Right ventricle myocardium superior (tissue), 1 donor: ENCODE measurements around the gene AKR1E2. TPM values are rescaled to one million over a fixed set of nuclear protein-coding genes. Genes with fewer than 3 reads are reported as not detected.

Experiments used
- ATAC-seq: fragments of 200-7000 bp; cut with Tn5 transposase; one replicate; pipeline ENCODE4 v1.9.1; 2020; ENCODE audit warnings: mild to moderate bottlenecking; ENCODE audit not compliant: poor library complexity
- DNase-seq: peaks from one replicate; pipeline ENCODE4 v3.0.0-alpha.2; 2020
- intact Hi-C: fragments of 100-400 bp; cut with DNase I; formaldehyde crosslinking; loops from one replicate; pipeline ENCODE4 v1.11.2; 2022
- total RNA-seq: library from RNA; stranded (reverse); fragmentation: NEBNext Ultra II Directional; extraction: Animal tissue kit (Norgen Biotek cat#: 25700); gene quantifications from one replicate; pipeline ENCODE4 v1.2.1, GENCODE V29; 2021
- donor health status: DM: no; HTN: yes; CAD: no; lungs with severe emphysema.

The AKR1E2 gene
- total RNA-seq, 1 donor from 2014 or later, result 5.1 TPM

DNA sequence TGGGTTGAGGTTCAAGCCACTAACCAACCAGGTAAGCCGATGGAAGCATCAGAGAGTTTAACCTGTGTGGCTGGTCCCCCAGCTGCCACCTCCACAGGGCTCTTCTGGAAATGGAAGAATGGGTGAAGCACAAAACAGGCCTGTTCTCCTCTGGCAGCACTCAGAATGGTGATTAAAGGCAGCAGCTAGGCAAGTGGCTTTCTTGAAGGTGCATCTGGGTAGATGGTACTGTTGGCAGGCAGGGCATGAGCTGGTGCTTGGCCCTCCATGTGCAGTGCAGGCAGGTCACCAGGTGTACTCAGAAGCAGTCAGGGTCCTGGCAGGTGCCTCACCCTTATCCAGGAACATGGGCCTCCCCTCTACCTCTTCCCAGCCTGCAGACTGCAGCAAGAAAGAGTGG, 11.5 kb downstream of the AKR1E2 start:
- intact Hi-C loops, result no loop called here
- ATAC-seq, result no peak
- DNase-seq, result no peak

DNA sequence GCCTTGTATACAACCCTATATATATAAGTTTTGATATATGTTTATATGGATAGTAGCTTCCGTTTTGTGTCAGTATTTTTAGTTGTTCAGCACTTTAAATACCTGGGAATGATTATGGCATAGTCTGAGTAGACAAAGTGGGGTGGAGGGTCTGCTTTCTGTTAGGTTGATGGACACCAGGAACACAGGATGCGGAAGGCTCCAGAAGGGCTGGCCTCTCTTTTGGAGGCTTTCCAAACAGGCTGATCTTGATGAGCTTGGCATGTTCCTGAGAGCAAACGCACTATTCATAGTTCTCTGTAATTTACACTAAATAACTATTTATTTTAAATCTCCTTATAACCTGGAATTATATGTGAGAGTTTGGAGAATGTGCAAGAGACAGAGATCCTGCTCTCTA, 12.7 kb downstream of the AKR1E2 start:
- intact Hi-C loops, result no loop called here
- no peak for ATAC-seq
- no peak for DNase-seq

- ATAC-seq (no peak), DNase-seq (no peak)
- intact Hi-C loops, result no loop called here
Observed at GRCh38 chr10:4839353-4839752, 13.3 kb downstream of the AKR1E2 start.

DNA sequence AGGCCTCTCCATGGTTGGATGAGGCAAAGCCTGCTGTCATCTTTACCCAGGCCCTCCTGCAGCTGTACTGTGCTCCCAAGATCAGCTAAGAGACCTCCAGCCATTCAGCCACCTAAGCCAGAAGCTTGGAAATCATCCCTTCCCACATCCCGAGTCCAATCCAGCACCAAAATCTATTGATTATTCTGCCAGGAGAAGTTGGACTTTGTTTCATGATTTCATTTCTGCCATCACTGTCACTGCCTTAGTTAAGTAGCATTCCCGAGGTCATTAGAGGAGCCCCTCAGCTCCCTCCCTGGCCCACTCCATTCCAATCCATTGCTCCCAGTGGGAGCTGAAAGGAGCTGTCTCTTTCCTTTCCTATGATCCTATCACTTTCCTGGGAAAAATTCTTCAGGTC, 14.1 kb downstream of the AKR1E2 start:
- no peak for ATAC-seq
- intact Hi-C loops, result no loop called here
- no peak for DNase-seq

DNA sequence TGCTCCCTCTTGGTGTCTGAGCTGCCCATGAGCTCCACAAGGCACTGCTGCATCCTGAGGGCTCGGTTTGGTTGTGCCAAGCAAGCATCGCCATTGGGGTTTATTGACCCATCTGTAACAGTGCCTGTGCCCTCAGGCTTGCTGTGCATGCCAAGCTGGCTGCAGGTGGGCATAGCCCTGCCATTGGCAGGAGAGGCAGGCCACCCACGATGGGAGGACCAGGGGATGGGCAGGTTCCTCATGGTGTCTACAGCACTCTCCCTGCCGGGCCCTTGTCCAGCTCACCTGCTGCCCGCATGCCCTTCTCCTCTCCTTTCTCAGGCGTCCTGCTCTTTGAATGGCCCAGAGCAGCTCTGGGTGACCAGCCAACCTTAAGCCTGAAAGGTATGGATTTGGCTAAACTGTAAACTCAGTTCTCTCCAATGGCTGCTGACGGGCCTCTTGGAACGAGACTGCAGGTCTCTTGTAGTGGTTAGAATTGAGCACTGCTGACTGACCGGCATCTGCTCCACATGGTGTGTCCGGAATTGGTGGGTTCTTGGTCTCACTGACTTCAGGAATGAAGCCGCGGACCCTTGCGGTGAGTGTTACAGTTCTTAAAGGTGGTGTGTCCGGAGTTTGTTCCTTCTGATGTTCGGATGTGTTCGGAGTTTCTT, 17.6 kb downstream of the AKR1E2 start:
- DNase-seq (no peak), ATAC-seq (no peak)
- intact Hi-C loops, result no loop called here

- intact Hi-C loops, result loop anchor here (5.0 kb wide), 2 partner anchors 137 to 437 kb away; no protein-coding TSS in a partner anchor
- ATAC-seq (no peak), DNase-seq (no peak)
Observed at GRCh38 chr10:4844864-4845263, 18.9 kb downstream of the AKR1E2 start.

GRCh38 chr10:4845766-4846165, 19.8 kb downstream of the AKR1E2 start:
- ATAC-seq (no peak), DNase-seq (no peak)
- intact Hi-C loops, result loop anchor here (5.0 kb wide), 2 partner anchors 137 to 437 kb away; no protein-coding TSS in a partner anchor

DNA sequence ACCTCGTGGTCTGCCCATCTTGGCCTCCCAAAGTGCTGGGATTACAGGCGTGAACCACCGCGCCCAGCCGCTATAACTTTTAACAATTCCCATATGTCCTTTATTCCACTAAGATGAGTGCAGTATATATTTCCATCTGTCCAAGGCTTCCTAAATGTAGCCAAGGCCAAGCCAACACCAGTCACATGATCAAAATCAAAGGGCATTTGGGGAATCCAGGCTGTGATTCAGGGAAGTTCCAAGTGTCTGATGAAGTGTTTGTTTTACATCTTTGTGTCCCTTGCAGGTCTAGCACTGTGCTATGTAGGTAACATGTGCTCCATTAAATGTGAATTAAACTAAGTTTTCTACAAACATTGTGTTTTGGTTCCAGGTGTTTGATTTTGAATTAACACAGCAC, 20.8 kb downstream of the AKR1E2 start:
- no peak for ATAC-seq
- intact Hi-C loops, result loop anchor here (5.0 kb wide), 2 partner anchors 136 to 436 kb away; no protein-coding TSS in a partner anchor

GRCh38 chr10:4847561-4848355, 21.8 kb downstream of the AKR1E2 start:
- intact Hi-C loops, result loop anchor here (5.0 kb wide), 2 partner anchors 135 to 435 kb away; no protein-coding TSS in a partner anchor
- ATAC-seq (no peak), DNase-seq (no peak)

More for the DNA sequence above, 20.8 kb downstream of the AKR1E2 start:
- DNase-seq, result no peak

- DNase-seq, result no peak
- intact Hi-C loops, result loop anchor here (5.0 kb wide), 2 partner anchors 134 to 434 kb away; no protein-coding TSS in a partner anchor
- no peak for ATAC-seq
Observed at GRCh38 chr10:4848356-4849041, 22.5 kb downstream of the AKR1E2 start.

DNA sequence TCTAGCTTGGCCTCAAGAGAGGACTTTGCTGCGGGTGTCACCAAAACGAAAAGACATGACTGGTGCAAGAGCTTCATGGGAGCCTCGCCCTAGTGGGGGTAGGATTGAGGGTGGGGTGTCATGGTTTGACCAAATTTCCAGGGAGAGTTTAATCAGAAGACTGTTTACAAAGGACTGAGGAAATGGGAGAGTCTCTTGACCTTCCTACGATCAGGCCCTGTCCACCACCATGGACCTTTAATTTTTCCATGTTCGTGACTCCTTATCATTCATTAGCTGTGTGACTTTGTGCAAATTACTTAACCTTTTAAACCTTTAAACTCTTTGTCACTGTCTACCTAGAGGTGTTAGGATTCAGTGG, 23.0 kb downstream of the AKR1E2 start:
- DNase-seq (no peak), ATAC-seq (no peak)
- intact Hi-C loops, result loop anchor here (5.0 kb wide), 2 partner anchors 133 to 433 kb away; no protein-coding TSS in a partner anchor

GRCh38 chr10:4849555-4850242, 23.7 kb downstream of the AKR1E2 start:
- DNase-seq (peak; percentile 95), ATAC-seq (peak; percentile 93)
- intact Hi-C loops, result loop anchor here (2.0 to 5.0 kb wide), 3 partner anchors 133 to 433 kb away; no protein-coding TSS in a partner anchor

GRCh38 chr10:4850397-4850796, 24.4 kb downstream of the AKR1E2 start:
- intact Hi-C loops, result loop anchor here (2.0 kb wide), 1 partner anchor 246 kb away; no protein-coding TSS in a partner anchor
- no peak for DNase-seq
- no peak for ATAC-seq

GRCh38 chr10:4851176-4851575, 25.2 kb downstream of the AKR1E2 start:
- intact Hi-C loops, result loop anchor here (2.0 kb wide), 1 partner anchor 246 kb away; no protein-coding TSS in a partner anchor
- DNase-seq (no peak), ATAC-seq (no peak)

DNA sequence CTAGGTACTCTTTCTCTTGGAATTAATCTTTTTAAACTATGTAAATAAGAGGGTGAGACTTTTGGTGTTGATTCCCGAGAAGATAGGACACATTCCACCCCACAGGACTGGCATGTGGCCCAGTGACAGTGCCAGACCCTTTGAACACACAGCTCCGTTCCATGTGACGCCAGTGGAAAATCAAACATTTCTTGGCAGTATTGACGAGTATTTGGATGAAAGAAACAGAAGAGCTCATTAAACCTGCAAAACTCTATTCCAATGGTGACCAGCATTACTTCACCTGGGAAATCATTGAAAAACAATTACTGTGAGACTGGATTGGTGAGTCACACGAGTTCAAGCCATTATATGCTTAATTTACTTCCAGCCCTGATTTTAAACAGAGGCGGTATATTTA, 25.8 kb downstream of the AKR1E2 start:
- peak; percentile 75 for DNase-seq
- peak; percentile 18 for ATAC-seq
- intact Hi-C loops, result loop anchor here (2.0 kb wide), 1 partner anchor 245 kb away; no protein-coding TSS in a partner anchor

DNA sequence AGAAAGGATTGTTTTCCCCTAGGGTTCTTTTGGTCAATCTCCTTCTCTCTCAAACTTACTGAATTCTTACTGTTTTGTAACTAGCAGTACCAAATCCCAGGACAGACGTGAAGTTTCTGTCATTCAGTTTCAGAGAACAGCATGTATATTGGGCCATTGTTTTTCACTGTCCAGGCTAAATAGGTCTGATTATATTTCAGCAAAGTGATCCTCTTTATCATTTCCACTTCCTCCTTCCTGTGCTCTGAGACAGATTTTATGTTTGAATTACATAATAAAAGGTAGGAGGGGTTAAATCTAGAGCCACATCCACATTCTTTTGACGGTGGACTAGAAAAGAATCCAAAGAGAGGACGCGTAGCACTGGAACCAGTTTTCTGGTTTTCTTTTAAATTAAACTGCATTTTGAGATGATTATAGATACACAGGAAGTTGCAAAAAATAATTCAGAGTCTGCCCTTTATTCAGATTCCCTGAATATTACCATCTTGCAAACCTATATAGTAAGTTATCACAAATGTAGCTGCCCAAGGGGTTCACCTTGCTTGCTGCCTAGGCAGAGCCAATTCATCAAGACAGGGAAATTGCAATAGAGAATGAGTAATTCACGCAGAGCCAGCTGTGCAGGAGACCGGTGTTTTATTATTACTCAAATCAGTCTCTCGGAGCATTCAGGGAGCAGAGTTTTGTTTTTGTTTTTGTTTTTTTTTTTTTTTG, 40.1 kb downstream of the AKR1E2 start:
- intact Hi-C loops, result no loop called here
- ATAC-seq (peak; percentile 25), DNase-seq (no peak)

- peak; percentile 48 for ATAC-seq
- DNase-seq, result no peak
- intact Hi-C loops, result no loop called here
Observed at GRCh38 chr10:4867109-4867519, 41.1 kb downstream of the AKR1E2 start.
